Measurements from ENCODE around the gene BAHCC1.

BAHCC1 gene

DNA sequence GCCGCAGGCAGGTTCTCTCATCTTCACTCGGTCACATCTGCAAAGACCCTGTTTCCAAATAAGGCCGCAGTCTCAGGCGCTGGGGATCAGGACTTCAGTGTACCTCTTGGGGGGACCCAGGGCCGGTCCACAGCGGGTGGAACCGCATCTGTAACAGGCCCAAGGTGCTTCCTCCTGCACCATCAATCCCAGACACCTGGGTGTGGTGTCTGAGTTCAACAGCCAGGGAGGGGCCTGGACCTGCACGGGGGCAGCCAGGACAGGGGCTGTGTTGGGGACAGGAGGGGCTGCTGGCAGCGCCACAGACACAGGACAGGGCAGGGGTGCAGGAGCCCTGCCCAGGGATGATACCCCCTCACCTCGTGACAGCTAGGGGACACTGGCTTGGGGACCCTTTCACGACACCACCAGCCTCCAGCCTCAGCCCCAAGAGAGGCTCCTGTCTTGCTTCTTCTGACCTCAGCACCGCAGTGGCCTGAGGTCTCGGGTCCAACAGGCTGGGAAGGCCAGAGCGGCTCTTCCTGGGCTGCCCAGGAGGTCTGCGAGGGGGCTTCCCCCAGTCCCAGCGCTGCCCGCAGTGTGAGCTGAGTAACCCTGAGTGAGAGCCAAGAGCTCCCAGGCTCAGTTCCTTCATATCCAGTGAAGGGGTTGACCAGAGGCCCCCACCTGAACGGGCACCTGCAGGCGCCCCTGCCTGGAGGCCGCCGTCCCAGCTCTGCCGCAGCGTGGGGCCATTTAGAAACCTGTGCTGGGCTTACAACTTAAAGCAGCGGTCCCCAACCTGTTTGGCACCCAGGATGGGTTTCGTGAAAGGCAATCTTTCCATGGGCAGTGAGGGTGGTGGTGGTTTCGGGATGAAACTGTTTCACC lies 30.7 kb upstream of the BAHCC1 start:
- H3K4me3 ChIP-seq (ENCODE audit: low read length) = no peak overlapping the region
- TF ChIP-seq, protein P1, sequence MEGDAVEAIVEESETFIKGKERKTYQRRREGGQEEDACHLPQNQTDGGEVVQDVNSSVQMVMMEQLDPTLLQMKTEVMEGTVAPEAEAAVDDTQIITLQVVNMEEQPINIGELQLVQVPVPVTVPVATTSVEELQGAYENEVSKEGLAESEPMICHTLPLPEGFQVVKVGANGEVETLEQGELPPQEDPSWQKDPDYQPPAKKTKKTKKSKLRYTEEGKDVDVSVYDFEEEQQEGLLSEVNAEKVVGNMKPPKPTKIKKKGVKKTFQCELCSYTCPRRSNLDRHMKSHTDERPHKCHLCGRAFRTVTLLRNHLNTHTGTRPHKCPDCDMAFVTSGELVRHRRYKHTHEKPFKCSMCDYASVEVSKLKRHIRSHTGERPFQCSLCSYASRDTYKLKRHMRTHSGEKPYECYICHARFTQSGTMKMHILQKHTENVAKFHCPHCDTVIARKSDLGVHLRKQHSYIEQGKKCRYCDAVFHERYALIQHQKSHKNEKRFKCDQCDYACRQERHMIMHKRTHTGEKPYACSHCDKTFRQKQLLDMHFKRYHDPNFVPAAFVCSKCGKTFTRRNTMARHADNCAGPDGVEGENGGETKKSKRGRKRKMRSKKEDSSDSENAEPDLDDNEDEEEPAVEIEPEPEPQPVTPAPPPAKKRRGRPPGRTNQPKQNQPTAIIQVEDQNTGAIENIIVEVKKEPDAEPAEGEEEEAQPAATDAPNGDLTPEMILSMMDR (IDR thresholded peaks at IDR 0.05; ENCODE audit: insufficient read depth, low read depth, low read length, missing control alignments) = no peak
- DNase-seq (ENCODE audit: low read depth) = no peak

DNA sequence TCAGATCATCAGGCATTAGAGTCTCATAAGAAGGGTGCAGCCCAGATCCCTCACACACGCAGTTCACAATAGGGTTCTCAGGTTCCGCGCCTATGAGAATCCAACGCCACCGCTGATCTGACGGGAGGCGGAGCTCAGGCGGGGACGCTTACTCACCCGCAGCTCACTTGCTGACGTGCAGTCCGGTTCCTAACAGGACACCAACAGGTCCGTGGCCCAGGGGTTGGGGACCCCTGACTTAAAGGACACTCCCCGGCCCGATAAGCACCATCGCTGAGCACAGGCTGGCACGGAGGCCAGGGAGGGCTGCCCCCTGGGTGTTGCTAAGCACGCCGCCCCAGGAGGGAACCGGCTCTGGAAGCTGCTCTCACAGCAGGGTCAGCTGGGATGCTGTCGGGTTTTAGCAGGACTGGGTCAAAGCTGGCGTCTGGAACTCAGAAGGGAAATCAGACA lies 30.1 kb upstream of the BAHCC1 start:
- H3K4me3 ChIP-seq (ENCODE audit: low read length) = peak overlapping the region; percentile 34
- peak; percentile 92 for DNase-seq (ENCODE audit: low read depth)
- TF ChIP-seq, protein P1 (IDR thresholded peaks at IDR 0.05; ENCODE audit: insufficient read depth, low read depth, low read length, missing control alignments) = no peak

DNA sequence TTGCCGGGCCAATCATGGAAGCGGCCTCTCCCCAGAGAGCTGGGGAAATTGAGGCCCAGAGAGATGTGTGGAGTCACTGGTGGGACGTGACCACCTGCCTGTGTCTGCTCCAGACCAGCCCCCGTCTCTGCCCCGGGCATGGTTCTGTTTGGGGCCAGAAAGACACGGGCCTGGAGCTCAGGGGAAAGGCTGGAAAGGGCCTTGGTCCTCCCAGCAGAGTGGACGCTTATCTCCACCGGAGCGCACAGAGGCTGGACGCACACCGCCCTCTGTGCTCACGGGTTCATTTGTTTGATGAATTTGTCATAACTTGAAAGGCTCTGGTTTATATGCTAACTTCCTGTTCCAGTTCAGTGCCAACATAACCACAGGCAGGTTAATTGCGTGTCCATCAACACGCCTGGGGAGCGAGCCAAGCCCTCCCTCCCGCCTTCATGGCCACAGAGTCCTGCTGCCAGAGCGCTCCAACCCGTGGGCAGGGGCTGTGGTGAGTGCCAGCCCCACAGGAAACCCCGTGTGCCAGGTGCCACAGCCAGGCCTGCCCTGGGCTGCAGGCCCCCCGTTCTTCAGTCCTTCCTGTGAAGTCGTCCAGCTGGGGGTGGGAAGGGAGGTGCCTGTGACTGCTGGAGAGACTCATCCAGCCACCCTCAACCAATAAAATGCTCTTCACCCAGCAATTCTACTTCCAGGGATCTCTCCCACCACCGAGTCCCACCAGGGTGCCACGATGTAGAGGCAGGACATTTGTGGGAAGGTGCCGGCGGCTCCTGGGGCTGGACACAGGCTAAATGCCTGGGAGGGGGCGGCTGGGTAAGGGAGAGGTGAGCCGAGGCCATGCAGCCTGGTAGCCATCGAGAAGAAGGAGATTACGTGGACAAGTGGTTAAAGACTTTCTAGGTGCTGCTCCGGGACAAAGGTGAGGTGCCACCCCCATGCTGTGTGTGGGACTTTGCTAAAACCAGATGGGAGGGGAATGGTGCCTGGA lies 29.4 kb upstream of the BAHCC1 start:
- TF ChIP-seq, protein P1 (IDR thresholded peaks at IDR 0.05; ENCODE audit: insufficient read depth, low read depth, low read length, missing control alignments) = no peak
- peak overlapping the region; percentile 34 for H3K4me3 ChIP-seq (ENCODE audit: low read length)
- peak; percentile 94 for DNase-seq (ENCODE audit: low read depth)

DNA sequence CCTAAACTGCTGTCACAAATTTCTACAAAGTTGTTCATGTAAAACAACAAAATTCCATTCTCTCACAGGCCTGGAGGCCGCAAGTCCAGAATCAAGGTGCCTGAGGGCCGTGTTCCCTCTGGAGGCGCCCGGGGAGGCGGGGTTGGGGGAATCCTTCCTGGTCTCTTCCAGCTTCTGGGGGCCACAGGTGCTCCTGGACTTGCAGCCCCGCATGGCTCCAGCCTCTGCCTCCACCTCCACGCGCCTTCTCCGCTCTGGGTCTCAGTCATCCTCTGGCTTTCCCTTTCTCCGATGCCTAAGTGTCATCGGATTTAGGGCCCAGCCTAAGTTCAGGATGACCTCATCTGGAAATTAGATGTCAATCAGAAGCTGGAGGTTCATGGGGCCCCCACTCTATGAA lies 28.6 kb upstream of the BAHCC1 start:
- no peak for DNase-seq (ENCODE audit: low read depth)
- TF ChIP-seq, protein P1 (IDR thresholded peaks at IDR 0.05; ENCODE audit: insufficient read depth, low read depth, low read length, missing control alignments) = no peak
- no peak overlapping the region for H3K4me3 ChIP-seq (ENCODE audit: low read length)

DNA sequence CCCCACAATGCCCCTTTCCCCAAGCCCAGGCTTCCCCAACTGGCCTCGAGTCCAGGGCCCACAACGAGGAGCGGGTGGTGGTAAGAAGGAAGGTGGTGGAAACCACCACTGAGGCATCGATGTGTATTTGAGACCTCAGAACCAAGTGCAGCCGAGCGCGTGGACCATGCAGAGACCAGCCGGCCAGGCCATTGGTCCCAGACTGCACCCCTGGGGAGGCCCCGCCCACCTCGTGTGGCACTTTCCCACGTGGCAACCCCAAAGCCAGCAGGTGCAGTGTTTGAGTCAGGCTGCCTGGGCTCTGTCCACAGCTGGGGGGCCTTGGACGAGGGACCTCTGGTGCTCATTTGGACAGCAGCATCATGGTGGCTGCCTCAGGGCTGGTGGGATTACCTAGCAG lies 28.1 kb upstream of the BAHCC1 start:
- no peak overlapping the region for H3K4me3 ChIP-seq (ENCODE audit: low read length)
- TF ChIP-seq, protein P1 (IDR thresholded peaks at IDR 0.05; ENCODE audit: insufficient read depth, low read depth, low read length, missing control alignments) = no peak

DNA sequence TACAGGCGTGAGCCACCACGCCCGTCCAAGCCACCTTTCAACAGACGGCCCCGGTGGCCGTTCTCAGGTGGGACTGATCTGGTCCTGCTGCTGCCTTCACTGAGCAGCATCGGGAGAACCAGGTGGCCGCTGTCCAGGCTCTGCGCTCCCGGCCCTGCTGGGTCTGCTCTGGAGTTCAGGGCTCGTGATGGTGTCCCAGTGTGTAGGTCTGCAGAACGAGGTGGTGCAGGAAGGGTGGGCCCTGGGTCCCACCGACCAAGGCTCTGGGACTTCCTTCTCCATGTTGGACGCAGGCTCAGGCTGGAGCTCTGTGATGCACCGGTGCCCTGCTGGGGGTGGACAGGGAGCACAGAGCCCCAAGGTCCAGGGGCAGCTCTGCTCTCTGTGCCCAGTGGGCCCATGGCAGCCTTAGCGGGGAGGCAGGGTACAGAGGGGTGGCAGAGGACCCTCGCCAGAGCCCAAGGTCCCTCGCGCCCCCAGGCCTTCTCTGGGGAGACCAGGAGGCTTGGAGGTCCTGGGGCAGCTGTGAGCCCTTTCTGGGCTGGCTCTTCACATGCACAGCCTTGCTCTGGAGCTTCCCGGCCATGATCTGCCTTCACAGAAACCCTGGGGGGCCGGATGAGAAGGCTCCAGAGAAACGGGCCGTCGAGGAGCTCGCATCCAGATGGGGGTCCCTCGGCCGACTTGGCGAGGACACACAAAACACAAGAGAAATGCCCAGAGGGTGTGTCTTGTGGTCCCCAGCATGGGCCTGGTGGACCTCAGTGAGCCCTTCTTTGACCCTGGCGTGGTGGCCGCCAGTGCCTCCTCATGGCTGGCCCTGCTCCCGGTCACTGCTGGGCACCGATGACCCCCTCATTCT lies 26.9 kb upstream of the BAHCC1 start:
- H3K4me3 ChIP-seq (ENCODE audit: low read length) = no peak overlapping the region
- no peak for DNase-seq (ENCODE audit: low read depth)
- TF ChIP-seq, protein P1 (IDR thresholded peaks at IDR 0.05; ENCODE audit: insufficient read depth, low read depth, low read length, missing control alignments) = no peak

More for the DNA sequence above, 28.1 kb upstream of the BAHCC1 start:
- DNase-seq (ENCODE audit: low read depth) = no peak
